ENCODE measurements around the gene ZKSCAN3. TPM values are rescaled to one million over a fixed set of nuclear protein-coding genes. Genes with fewer than 3 reads are reported as not detected.

ZKSCAN3 gene
- total and polyA plus RNA-seq, 2 of the 4 experiments (the other 2 are of a cell fraction) = 3.7 to 4.8 TPM

DNA sequence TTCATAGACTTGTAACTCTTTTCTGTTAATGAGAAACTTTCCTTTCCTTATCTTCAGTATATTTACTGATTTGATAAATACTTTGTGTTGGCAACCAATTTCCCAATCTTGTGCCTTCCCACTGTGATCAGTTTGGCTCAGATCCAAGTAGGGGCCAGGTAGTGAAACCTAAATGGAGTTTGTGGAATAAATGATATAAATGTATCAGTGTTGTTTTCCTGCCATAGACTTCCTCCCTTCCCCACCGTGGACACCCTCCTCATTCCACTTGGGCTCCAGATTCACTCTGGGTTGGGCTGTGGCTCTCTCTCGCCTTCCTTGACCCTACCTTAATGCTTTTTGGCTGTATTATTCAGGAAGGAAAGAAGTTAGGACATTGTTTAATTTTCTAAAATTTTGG, 1.3 kb downstream of the ZKSCAN3 start:
- Histone ChIP-seq H3K14ac (replicated peaks; ENCODE audit: low read depth, low read length) (no peak overlapping the region), H3K36me3 (ENCODE audit: control insufficient read depth, insufficient read depth, low read length) (no peaks in the 10 kb centered on the region), H3K23ac (ENCODE audit: low read depth, low read length) (no peak overlapping the region), H2BK5ac (ENCODE audit: low read depth, low read length, poor library complexity, severe bottlenecking) (no peak overlapping the region), H3K27ac (ENCODE audit: insufficient read depth, low read length) (no peak overlapping the region), H3K18ac (ENCODE audit: low read depth, low read length) (no peak overlapping the region), H3K79me1 (ENCODE audit: low read depth in 1 of 2, low read length in 2 of 2) (peaks cover 26 to 47% of the 10 kb centered on the region in 2 experiments), H2AK9ac (replicated peaks; ENCODE audit: low read depth, low read length, poor library complexity) (no peak overlapping the region), H4K20me1 (ENCODE audit: insufficient read depth, low read length) (no peaks in the 10 kb centered on the region), H2AFZ (replicated peaks; ENCODE audit: low read length, poor library complexity) (no peak overlapping the region), H3K4me3 (ENCODE audit: insufficient read depth, low read depth, low read length) (no peak overlapping the region), H2BK20ac (ENCODE audit: low read depth, low read length) (no peak overlapping the region), H2AK5ac (ENCODE audit: low read depth, low read length) (no peak overlapping the region), H4K91ac (ENCODE audit: insufficient read depth, low read depth, low read length) (no peak overlapping the region; the same call in 1 of the 2 replicates), H3K9me1 (ENCODE audit: insufficient read depth, low read length) (peaks cover 9% of the 10 kb centered on the region; the same call in 1 of the 2 replicates), H3K9me3 (ENCODE audit: control insufficient read depth, insufficient read depth, low read length) (no peaks in the 10 kb centered on the region), H2BK15ac (ENCODE audit: low read depth, low read length) (no peak overlapping the region), H3K27me3 (ENCODE audit: control insufficient read depth, insufficient read depth, low read length) (peaks cover 7% of the 10 kb centered on the region), H3K4me1 (ENCODE audit: control insufficient read depth, insufficient read depth, low read length) (peaks cover 8% of the 10 kb centered on the region), H2BK120ac (ENCODE audit: low read depth, low read length) (no peak overlapping the region), H4K5ac (ENCODE audit: low read depth, low read length) (peak overlapping the region; percentile 12; the same call in 1 of the 2 replicates), H3K4me2 (ENCODE audit: low read depth, low read length) (peak overlapping the region; percentile 36), H3K56ac (ENCODE audit: extremely low read depth, insufficient read depth, low read length) (no peak overlapping the region), H3K4ac (ENCODE audit: low read depth, low read length) (no peak overlapping the region), H4K8ac (ENCODE audit: low read depth in 2 of 2, low read length in 2 of 2) (0 out of 4 replicates have a peak overlapping the region, but pooled peaks of 1 of the 2 experiments have one; percentile 17), H3K9ac (ENCODE audit: low read depth, low read length) (peak overlapping the region; percentile 39; the same call in 1 of the 2 replicates)
- WGBS, 2 experiments (ENCODE audit: extremely low coverage in 2 of 2, insufficient read length in 1 of 2) = no CpG with 5 or more reads among the region's 2 CpGs
- intact Hi-C loops (cut with micrococcal nuclease) (no loop called here), in situ Hi-C loops (cut with MboI; ENCODE audit: low sequenced_read_pairs) (no loop called here), dilution Hi-C loops (cut with HindIII; ENCODE audit: low sequenced_read_pairs, unreplicated experiment) (no loop called here)
- CTCF ChIA-PET = interaction anchor here (1.0 kb wide), 1 partner anchor 32 kb away, joined by 3 read pairs; no protein-coding TSS in a partner anchor
- ATAC-seq (ENCODE audit: low read depth) (no peak), DNase-seq (no peak)
- POLR2A ChIA-PET (ENCODE audit: unreplicated experiment) = interaction anchor here (0.6 to 0.7 kb wide), 2 partner anchors 99 to 440 kb away, joined by 3 read pairs; partner anchors contain the start of gene ZKSCAN4
- no TSS peak for BruUV-seq (replicated peaks)
- TF ChIP-seq, protein P1, sequence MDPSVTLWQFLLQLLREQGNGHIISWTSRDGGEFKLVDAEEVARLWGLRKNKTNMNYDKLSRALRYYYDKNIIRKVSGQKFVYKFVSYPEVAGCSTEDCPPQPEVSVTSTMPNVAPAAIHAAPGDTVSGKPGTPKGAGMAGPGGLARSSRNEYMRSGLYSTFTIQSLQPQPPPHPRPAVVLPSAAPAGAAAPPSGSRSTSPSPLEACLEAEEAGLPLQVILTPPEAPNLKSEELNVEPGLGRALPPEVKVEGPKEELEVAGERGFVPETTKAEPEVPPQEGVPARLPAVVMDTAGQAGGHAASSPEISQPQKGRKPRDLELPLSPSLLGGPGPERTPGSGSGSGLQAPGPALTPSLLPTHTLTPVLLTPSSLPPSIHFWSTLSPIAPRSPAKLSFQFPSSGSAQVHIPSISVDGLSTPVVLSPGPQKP (IDR thresholded peaks at IDR 0.05; ENCODE audit: borderline replicate concordance, low read depth, low read length) = no peak
- TF ChIP-seq MAFK (IDR thresholded peaks at IDR 0.05; ENCODE audit: low read depth, low read length) = no peak
- no peak for TF ChIP-seq MAZ (IDR thresholded peaks at IDR 0.05; ENCODE audit: borderline replicate concordance, low read depth, low read length)
- TF ChIP-seq POLR2A (IDR thresholded peaks at IDR 0.05; ENCODE audit: low read depth, low read length) = no peak
- TF ChIP-seq, protein P2, sequence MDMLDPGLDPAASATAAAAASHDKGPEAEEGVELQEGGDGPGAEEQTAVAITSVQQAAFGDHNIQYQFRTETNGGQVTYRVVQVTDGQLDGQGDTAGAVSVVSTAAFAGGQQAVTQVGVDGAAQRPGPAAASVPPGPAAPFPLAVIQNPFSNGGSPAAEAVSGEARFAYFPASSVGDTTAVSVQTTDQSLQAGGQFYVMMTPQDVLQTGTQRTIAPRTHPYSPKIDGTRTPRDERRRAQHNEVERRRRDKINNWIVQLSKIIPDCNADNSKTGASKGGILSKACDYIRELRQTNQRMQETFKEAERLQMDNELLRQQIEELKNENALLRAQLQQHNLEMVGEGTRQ (IDR thresholded peaks at IDR 0.05; ENCODE audit: low read depth, low read length) = no peak
- no peak for TF ChIP-seq BHLHE40 (IDR thresholded peaks at IDR 0.05; ENCODE audit: low read depth, low read length)
- TF ChIP-seq, protein P3, sequence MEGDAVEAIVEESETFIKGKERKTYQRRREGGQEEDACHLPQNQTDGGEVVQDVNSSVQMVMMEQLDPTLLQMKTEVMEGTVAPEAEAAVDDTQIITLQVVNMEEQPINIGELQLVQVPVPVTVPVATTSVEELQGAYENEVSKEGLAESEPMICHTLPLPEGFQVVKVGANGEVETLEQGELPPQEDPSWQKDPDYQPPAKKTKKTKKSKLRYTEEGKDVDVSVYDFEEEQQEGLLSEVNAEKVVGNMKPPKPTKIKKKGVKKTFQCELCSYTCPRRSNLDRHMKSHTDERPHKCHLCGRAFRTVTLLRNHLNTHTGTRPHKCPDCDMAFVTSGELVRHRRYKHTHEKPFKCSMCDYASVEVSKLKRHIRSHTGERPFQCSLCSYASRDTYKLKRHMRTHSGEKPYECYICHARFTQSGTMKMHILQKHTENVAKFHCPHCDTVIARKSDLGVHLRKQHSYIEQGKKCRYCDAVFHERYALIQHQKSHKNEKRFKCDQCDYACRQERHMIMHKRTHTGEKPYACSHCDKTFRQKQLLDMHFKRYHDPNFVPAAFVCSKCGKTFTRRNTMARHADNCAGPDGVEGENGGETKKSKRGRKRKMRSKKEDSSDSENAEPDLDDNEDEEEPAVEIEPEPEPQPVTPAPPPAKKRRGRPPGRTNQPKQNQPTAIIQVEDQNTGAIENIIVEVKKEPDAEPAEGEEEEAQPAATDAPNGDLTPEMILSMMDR (conservative IDR thresholded peaks at IDR 0.05; ENCODE audit: low read depth, low read length) = no peak
- TF ChIP-seq RCOR1 (IDR thresholded peaks at IDR 0.05; ENCODE audit: insufficient replicate concordance, low read length) = no peak
- TF ChIP-seq MXI1 (IDR thresholded peaks at IDR 0.05; ENCODE audit: borderline replicate concordance, low read depth, low read length) = no peak
- TF ChIP-seq CEBPB (IDR thresholded peaks at IDR 0.05; ENCODE audit: low read depth, low read length) = no peak
- no peak for TF ChIP-seq NFE2L2 (IDR thresholded peaks at IDR 0.05; ENCODE audit: low read depth, low read length)
- no peak for TF ChIP-seq RFX5 (IDR thresholded peaks at IDR 0.05; ENCODE audit: low read depth, low read length)
- no peak for TF ChIP-seq CHD1 (IDR thresholded peaks at IDR 0.05; ENCODE audit: low read depth, low read length)
- TF ChIP-seq SMC3 (IDR thresholded peaks at IDR 0.05; ENCODE audit: low read depth, low read length) = no peak
- TF ChIP-seq FOS (IDR thresholded peaks at IDR 0.05; ENCODE audit: low read depth, low read length) = no peak
- no peak for TF ChIP-seq RAD21 (IDR thresholded peaks at IDR 0.05; ENCODE audit: low read length)
